Body of pancreas (tissue), 4 donors: ENCODE measurements around the gene B3GLCT. TPM values are rescaled to one million over a fixed set of nuclear protein-coding genes. Genes with fewer than 3 reads are reported as not detected.

Experiments
- ATAC-seq: fragments of 150-250 bp; one replicate; pipeline ENCODE4 v1.9.1; 2016
- DNase-seq, 4 donors: peaks; one replicate each; pipeline ENCODE4 v3.0.0-alpha.2; 2019
- H3K27ac ChIP-seq, 4 donors: fragments of 200-600 bp; sonication (generic); 1 replicate in 3 of 4; 2 replicates in 1 of 4; pipeline versions ENCODE4 v1.5.1 to v1.6.1; 2016 to 2019; ENCODE audit warnings: mild to moderate bottlenecking in 1 of 4, mixed read lengths in 1 of 4, moderate library complexity in 1 of 4
- H3K27me3 ChIP-seq, 2 donors: fragments of 200-600 bp; sonication (generic); one replicate each; pipeline ENCODE4 v1.6.0; 2016; ENCODE audit warnings: mild to moderate bottlenecking in 1 of 2
- H3K36me3 ChIP-seq, 2 donors: fragments of 200-600 bp; sonication (generic); replicated peaks in 1 of 2; 2 replicates each; pipeline ENCODE4 v1.5.1; 2016; ENCODE audit warnings: low read depth in 2 of 2; ENCODE audit not compliant: insufficient read depth in 1 of 2
- H3K4me1 ChIP-seq: fragments of 200-600 bp; sonication (generic); one replicate; pipeline ENCODE4 v1.6.0; 2016
- H3K4me3 ChIP-seq, 2 donors: fragments of 200-600 bp; sonication (generic); 1 replicate in 1 of 2; 2 replicates in 1 of 2; pipeline ENCODE4 v1.5.1; 2016 to 2019
- H3K9me3 ChIP-seq, 3 donors: fragments of 200-600 bp; sonication (generic); 1 replicate in 2 of 3; 2 replicates in 1 of 3; pipeline ENCODE4 v1.5.1; 2016
- CTCF ChIP-seq, 7 experiments: fragments of 450-650 bp in 4 of 7; fragments of 200-600 bp in 3 of 7; sonication (generic) in 3 of 7; IDR thresholded peaks; one replicate each; pipeline ENCODE4 v1.5.1; 2016 to 2019; ENCODE audit warnings: antibody characterized with exemption in 7 of 7
- POLR2A ChIP-seq, 3 donors: fragments of 450-650 bp; IDR thresholded peaks; one replicate each; pipeline ENCODE4 v1.6.1; 2016; ENCODE audit warnings: antibody characterized with exemption in 3 of 3, mild to moderate bottlenecking in 2 of 3
- WGBS, 2 donors: methylation state at CpG; one replicate each; pipeline ENCODE4 v1.1.5; 2017; 5-methylcytosine and 5-hydroxymethylcytosine counted together
- intact Hi-C: fragments of 100-400 bp; cut with DNase I; formaldehyde crosslinking; loops from one replicate; pipeline ENCODE4 v1.15.1; 2023
- total RNA-seq, 2 donors: library from RNA; depleted of rRNA; stranded (reverse); fragments of >200 nt; gene quantifications; one replicate each; pipeline ENCODE4 v1.1.0, GENCODE V29; 2016

The B3GLCT gene
- 1 to 10 TPM; 2.0 to 5.2 TPM for total RNA-seq

DNA sequence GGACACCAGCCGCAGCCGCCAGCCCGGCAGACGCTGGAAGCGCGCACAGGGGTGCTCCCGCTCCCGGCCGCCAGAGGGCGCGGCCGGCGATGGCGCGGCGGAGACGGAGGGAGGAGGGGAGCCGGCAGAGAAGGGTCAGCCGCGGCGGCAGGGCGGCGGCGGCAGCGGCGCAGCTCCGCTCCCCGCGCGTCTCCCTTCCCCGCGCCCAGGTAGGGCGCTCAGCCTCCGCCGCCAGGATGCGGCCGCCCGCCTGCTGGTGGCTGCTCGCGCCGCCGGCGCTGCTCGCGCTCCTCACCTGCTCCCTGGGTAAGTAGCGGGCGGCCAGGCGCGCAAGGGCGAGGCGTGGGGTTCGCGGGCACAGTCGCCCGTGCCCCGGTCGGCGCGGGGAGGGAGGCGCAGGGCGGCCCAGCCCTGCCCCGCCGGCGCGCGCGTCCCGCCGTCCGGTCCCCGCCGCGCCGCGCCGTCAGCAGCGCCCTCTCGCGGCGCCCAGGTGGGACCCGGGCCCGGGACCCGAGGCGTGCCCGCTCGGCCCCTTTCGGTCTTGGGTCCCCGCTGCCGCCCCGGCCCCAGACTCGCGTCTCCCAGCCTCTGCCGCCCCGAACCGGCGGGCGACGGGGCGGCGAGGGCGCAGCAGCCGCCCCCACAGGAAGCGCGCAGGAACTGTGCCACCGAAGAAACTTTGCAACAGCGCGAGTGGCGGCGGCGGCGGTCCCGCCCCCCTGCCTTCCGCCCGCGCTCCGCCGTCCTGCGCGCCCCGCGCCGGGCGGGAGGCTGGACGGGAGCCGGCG is at the start of gene B3GLCT:
B3GLCT (plus strand) TSS at position 127 of the 788 bp plus-strand sequence; CDS start at position 237, 110 bp downstream.
- no peaks in the 10 kb centered on the region for H3K27me3 ChIP-seq
- intact Hi-C loops, result no loop called here
- H3K27ac ChIP-seq, result peak within 1 kb of the TSS; percentile 91 to 98 (median 94)
- ATAC-seq (peak; percentile 87), DNase-seq (peak; percentile 76 to 83 (median 81))
- TF ChIP-seq CTCF (IDR thresholded peaks at IDR 0.05) (peak; percentile 51 to 98 (median 75)), POLR2A (IDR thresholded peaks at IDR 0.05) (peak; percentile 18 to 45 (median 30))
- peaks cover 17% of the 10 kb centered on the region for H3K4me1 ChIP-seq
- 0% methylated on average over 61 of the region's 126 CpGs; no CpG with 5 or more reads in 1 of the 2 donors for WGBS, 2 donors
- peak within 1 kb of the TSS; percentile 50 to 70 for H3K4me3 ChIP-seq
- H3K36me3 ChIP-seq, result no peaks in the 10 kb centered on the region
- no peaks in the 10 kb centered on the region for H3K9me3 ChIP-seq

- H3K4me3 ChIP-seq, result no peak overlapping the region
- no peaks in the 10 kb centered on the region for H3K4me1 ChIP-seq
- TF ChIP-seq CTCF (IDR thresholded peaks at IDR 0.05), result no peak
- no peak for TF ChIP-seq POLR2A (IDR thresholded peaks at IDR 0.05)
- no peak for DNase-seq
- ATAC-seq, result no peak
- intact Hi-C loops, result no loop called here
- no peak overlapping the region for H3K27ac ChIP-seq
- H3K36me3 ChIP-seq, result peaks cover 12 to 32% of the 10 kb centered on the region in 2 donors
- 93 to 97% methylated on average over 4 of the region's 4 CpGs for WGBS, 2 donors
- H3K9me3 ChIP-seq, result no peaks in the 10 kb centered on the region
- no peaks in the 10 kb centered on the region for H3K27me3 ChIP-seq
Measured at GRCh38 chr13:31150315-31150985, 49.3 kb upstream of the B3GLCT start.

- H3K27me3 ChIP-seq, result no peaks in the 10 kb centered on the region
- H3K27ac ChIP-seq, result no peak overlapping the region
- DNase-seq, result no peak
- 84 to 96% methylated on average over 3 of the region's 3 CpGs for WGBS, 2 donors
- intact Hi-C loops, result no loop called here
- no peak overlapping the region for H3K4me3 ChIP-seq
- no peaks in the 10 kb centered on the region for H3K9me3 ChIP-seq
- no peak for ATAC-seq
- peaks cover 12 to 32% of the 10 kb centered on the region in 2 donors for H3K36me3 ChIP-seq
- TF ChIP-seq CTCF (IDR thresholded peaks at IDR 0.05), result no peak
- H3K4me1 ChIP-seq, result no peaks in the 10 kb centered on the region
Measured at GRCh38 chr13:31151837-31152236, 47.9 kb upstream of the B3GLCT start.

GRCh38 chr13:31154939-31155338 is 44.8 kb upstream of the B3GLCT start:
- Histone ChIP-seq H3K36me3 (peaks cover 0 to 21% of the 10 kb centered on the region in 2 donors), H3K27ac (no peak overlapping the region), H3K4me3 (no peak overlapping the region), H3K9me3 (no peaks in the 10 kb centered on the region), H3K4me1 (peaks cover 9% of the 10 kb centered on the region), H3K27me3 (no peaks in the 10 kb centered on the region)
- intact Hi-C loops, result no loop called here
- ATAC-seq, result no peak
- 89 to 92% methylated on average over 2 of the region's 2 CpGs for WGBS, 2 donors
- TF ChIP-seq POLR2A (IDR thresholded peaks at IDR 0.05), result no peak
- TF ChIP-seq CTCF (IDR thresholded peaks at IDR 0.05), result no peak
- DNase-seq, result no peak
